OCI-LY1 (cell line): ENCODE data around the gene ZNF117.

ENCODE experiments used
- EZH2 ChIP-seq: fragments of 200-600 bp; sonication (generic), shearing (Covaris generic); IDR thresholded peaks from 2 replicates; pipeline ENCODE4 v1.8.0; 2017; ENCODE audit warnings: borderline replicate concordance, mixed run types, mild to moderate bottlenecking, antibody characterized with exemption, low read length, moderate library complexity, mixed read lengths
- TF ChIP-seq, protein P1 (sequence below): fragments of 200-600 bp; sonication (generic), shearing (Covaris generic); IDR thresholded peaks from 2 replicates; pipeline ENCODE4 v1.5.1; 2017; ENCODE audit warnings: mild to moderate bottlenecking, antibody characterized with exemption, low read length, moderate library complexity, mixed read lengths

DNA sequence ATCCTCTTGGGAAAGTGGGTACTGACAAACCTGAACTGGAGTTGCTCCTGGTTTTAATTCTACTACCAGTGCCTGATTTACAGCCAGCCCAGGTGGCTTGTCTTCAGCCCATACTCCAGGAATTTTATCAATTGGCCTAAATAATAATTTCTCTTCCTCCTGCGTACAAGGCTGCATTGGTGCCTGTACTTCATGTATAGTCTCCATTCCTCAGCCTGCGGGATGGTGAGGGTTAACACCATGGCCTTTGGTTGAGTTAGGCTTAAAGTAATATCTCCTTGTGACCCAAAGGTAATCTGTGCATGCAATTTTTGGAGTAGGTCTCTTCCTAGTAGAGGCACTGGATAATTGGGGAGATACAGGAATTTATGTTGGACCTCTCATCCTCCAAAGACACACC is 5.5 kb upstream of the ZNF117 start:
- TF ChIP-seq EZH2, result no peak
- TF ChIP-seq, protein P1, sequence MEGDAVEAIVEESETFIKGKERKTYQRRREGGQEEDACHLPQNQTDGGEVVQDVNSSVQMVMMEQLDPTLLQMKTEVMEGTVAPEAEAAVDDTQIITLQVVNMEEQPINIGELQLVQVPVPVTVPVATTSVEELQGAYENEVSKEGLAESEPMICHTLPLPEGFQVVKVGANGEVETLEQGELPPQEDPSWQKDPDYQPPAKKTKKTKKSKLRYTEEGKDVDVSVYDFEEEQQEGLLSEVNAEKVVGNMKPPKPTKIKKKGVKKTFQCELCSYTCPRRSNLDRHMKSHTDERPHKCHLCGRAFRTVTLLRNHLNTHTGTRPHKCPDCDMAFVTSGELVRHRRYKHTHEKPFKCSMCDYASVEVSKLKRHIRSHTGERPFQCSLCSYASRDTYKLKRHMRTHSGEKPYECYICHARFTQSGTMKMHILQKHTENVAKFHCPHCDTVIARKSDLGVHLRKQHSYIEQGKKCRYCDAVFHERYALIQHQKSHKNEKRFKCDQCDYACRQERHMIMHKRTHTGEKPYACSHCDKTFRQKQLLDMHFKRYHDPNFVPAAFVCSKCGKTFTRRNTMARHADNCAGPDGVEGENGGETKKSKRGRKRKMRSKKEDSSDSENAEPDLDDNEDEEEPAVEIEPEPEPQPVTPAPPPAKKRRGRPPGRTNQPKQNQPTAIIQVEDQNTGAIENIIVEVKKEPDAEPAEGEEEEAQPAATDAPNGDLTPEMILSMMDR, result no peak
